ENCODE results near the gene MCM3. TPM values are rescaled to one million over a fixed set of nuclear protein-coding genes. Genes with fewer than 3 reads are reported as not detected.

MCM3 gene
- polyA plus RNA-seq, 1 donor from 2014 or later = 56.1 TPM

Other genes starting within 250 kb of the MCM3 start
- not detected for gene PKHD1, start 197.1 kb downstream of the MCM3 start, polyA plus RNA-seq
- not detected for gene IL17A, start 98.4 kb downstream of the MCM3 start, polyA plus RNA-seq
- gene IL17F, start 40.2 kb downstream of the MCM3 start, polyA plus RNA-seq = not detected
- 6.4 TPM for gene PAQR8, start 77.4 kb upstream of the MCM3 start, polyA plus RNA-seq
- gene EFHC1, start 135.6 kb upstream of the MCM3 start, polyA plus RNA-seq = 7.1 TPM